MM.1S (cell line): ENCODE measurements around the gene MAN1C1.

Source experiments
- DNase-seq: peaks from one replicate; pipeline ENCODE4 v3.0.0-alpha.2; 2015
- H2AFZ ChIP-seq: fragments of 300-600 bp; sonication (generic); 2 replicates; pipeline ENCODE4 v1.6.0; 2016; ENCODE audit warnings: antibody characterized with exemption, low read length
- H3F3A ChIP-seq: fragments of 300-600 bp; sonication (generic); 2 replicates; pipeline ENCODE4 v1.6.1; 2016; ENCODE audit warnings: mild to moderate bottlenecking, antibody characterized with exemption, low read length, moderate library complexity, mixed read lengths; ENCODE audit not compliant: insufficient read depth
- H3K27ac ChIP-seq: fragments of 300-600 bp; sonication (generic); 2 replicates; pipeline ENCODE4 v1.5.1; 2016; ENCODE audit warnings: mild to moderate bottlenecking, low read length
- H3K27me3 ChIP-seq: fragments of 300-600 bp; sonication (generic); replicated peaks from 2 replicates; pipeline ENCODE4 v1.6.0; 2016; ENCODE audit warnings: low read length; ENCODE audit not compliant: insufficient read depth
- H3K36me3 ChIP-seq: fragments of 300-600 bp; sonication (generic); replicated peaks from 2 replicates; pipeline ENCODE4 v1.6.1; 2016; ENCODE audit warnings: mild to moderate bottlenecking, low read length, mixed read lengths; ENCODE audit not compliant: insufficient read depth
- H3K4me1 ChIP-seq: fragments of 300-600 bp; sonication (generic); 2 replicates; pipeline ENCODE4 v1.6.1; 2016; ENCODE audit warnings: low read length, mixed read lengths
- H3K4me2 ChIP-seq: fragments of 300-600 bp; sonication (generic); 2 replicates; pipeline ENCODE4 v1.6.0; 2016; ENCODE audit warnings: low read depth, low read length
- H3K4me3 ChIP-seq: fragments of 300-600 bp; sonication (generic); 2 replicates; pipeline ENCODE4 v1.5.1; 2016; ENCODE audit warnings: low read length, mixed read lengths
- H3K79me2 ChIP-seq: fragments of 300-600 bp; sonication (generic); 2 replicates; pipeline ENCODE4 v1.6.1; 2016; ENCODE audit warnings: mixed run types, low read length, mixed read lengths
- H3K9ac ChIP-seq: fragments of 300-600 bp; sonication (generic); 2 replicates; pipeline ENCODE4 v1.6.1; 2016; ENCODE audit warnings: low read length, mixed read lengths
- H3K9me2 ChIP-seq: fragments of 300-600 bp; sonication (generic); replicated peaks from 2 replicates; pipeline ENCODE4 v1.6.1; 2016; ENCODE audit warnings: mild to moderate bottlenecking, low read length, mixed read lengths; ENCODE audit not compliant: insufficient read depth
- H3K9me3 ChIP-seq: fragments of 300-600 bp; sonication (generic); replicated peaks from 2 replicates; pipeline ENCODE4 v1.6.1; 2016; ENCODE audit warnings: mild to moderate bottlenecking, low read length, mixed read lengths; ENCODE audit not compliant: insufficient read depth
- H4K20me1 ChIP-seq: fragments of 300-600 bp; sonication (generic); 2 replicates; pipeline ENCODE4 v1.6.1; 2016; ENCODE audit warnings: mild to moderate bottlenecking, low read length, moderate library complexity, mixed read lengths; ENCODE audit not compliant: insufficient read depth
- EZH2 ChIP-seq: fragments of 300-600 bp; sonication (generic); optimal IDR thresholded peaks from 2 replicates; pipeline ENCODE3; 2017; ENCODE audit warnings: low read depth, mild to moderate bottlenecking, antibody characterized with exemption, low read length, mixed read lengths
- EZH2phosphoT487 ChIP-seq: fragments of 300-600 bp; sonication (generic); IDR thresholded peaks from 2 replicates; pipeline ENCODE4 v1.6.1; 2018; ENCODE audit warnings: antibody characterized with exemption, low read length
- TF ChIP-seq, protein P1 (sequence below): fragments of 300-600 bp; sonication (generic); IDR thresholded peaks from 2 replicates; pipeline ENCODE4 v1.5.1; 2016; ENCODE audit warnings: antibody characterized with exemption, low read length, mixed read lengths

Gene MAN1C1

DNA sequence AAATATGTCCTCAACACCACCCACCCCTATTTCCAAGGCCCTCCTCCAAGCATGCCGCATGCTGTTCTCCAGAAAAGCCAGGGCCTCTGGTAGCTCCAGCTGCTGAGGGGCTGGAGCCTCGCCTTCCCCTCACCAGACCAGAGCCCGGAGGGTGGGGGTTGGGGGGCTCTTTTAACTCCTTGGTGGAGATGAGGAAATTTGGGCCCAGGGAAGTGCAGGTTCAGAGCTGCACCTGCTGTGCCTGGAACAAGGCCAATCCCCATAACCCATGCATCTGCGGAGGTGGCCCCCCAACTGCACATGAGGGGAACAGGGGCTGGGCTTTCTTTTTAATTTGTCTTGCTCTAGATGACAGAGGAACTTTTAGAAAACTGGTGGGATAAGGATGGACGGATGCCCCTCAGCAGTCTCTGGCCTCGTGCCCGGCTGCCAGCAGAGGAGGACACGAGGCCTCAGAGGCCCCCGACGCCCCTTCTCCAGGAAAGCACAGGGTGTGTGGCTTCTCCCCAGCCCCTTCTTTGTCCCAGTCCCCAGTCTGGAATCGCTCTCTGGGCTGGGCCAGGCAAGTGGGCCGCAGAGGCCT is 182.9 kb downstream of the MAN1C1 start:
- no peak for DNase-seq
- Histone ChIP-seq H3K36me3 (no peaks in the 10 kb centered on the region), H3K79me2 (no peaks in the 10 kb centered on the region), H2AFZ (peak overlapping the region; percentile 85), H3K4me1 (peaks cover 18% of the 10 kb centered on the region), H3F3A (no peaks in the 10 kb centered on the region; the same call in 1 of the 2 replicates), H3K27me3 (no peaks in the 10 kb centered on the region), H3K9me2 (no peaks in the 10 kb centered on the region), H3K9ac (peak overlapping the region; percentile 28; the same call in 1 of the 2 replicates), H3K27ac (no peak overlapping the region), H3K9me3 (no peaks in the 10 kb centered on the region), H4K20me1 (no peaks in the 10 kb centered on the region), H3K4me2 (peak overlapping the region; percentile 80), H3K4me3 (peak overlapping the region; percentile 60)
- TF ChIP-seq EZH2phosphoT487, result no peak
- TF ChIP-seq, protein P1, sequence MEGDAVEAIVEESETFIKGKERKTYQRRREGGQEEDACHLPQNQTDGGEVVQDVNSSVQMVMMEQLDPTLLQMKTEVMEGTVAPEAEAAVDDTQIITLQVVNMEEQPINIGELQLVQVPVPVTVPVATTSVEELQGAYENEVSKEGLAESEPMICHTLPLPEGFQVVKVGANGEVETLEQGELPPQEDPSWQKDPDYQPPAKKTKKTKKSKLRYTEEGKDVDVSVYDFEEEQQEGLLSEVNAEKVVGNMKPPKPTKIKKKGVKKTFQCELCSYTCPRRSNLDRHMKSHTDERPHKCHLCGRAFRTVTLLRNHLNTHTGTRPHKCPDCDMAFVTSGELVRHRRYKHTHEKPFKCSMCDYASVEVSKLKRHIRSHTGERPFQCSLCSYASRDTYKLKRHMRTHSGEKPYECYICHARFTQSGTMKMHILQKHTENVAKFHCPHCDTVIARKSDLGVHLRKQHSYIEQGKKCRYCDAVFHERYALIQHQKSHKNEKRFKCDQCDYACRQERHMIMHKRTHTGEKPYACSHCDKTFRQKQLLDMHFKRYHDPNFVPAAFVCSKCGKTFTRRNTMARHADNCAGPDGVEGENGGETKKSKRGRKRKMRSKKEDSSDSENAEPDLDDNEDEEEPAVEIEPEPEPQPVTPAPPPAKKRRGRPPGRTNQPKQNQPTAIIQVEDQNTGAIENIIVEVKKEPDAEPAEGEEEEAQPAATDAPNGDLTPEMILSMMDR, result no peak
- TF ChIP-seq EZH2, result no peak

DNA sequence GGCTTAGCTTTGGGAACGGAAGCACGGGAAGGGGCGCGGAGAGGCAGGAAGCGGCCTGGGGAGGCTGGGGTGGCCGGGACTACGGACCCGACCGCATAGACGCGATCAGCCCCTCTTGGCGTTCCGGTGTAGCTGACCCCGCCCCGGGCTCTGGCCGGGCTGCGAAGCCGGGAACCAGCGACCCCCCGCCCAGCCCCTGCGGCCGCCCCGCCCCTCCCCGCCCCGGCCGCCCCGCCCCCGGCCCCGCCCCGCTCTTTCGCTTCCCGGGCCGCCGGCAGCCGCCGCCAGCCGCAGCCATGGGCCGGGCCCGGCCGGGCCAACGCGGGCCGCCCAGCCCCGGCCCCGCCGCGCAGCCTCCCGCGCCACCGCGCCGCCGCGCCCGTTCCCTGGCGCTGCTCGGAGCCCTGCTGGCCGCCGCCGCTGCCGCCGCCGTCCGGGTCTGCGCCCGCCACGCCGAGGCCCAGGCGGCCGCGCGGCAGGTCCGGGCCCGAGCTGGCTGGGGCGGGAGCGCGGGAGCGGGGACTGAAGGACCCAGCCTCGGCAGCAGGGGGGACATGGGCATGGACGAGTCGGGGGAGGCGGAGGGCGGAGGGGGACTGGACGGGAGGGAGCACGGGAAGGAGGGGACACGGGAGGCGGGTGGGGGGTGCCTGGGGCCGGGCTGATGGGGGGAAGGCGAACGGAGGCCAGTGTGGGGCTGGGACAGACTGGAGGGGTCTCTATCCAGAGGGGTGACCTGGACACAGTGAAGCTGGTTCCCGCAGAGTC is 183.5 kb downstream of the MAN1C1 start, which contains the start of gene SELENON:
TSS of gene SELENON (plus strand) at position 259 of the 768 bp plus-strand sequence. CDS start at position 297, 38 bp downstream.
- peak within 1 kb of the TSS; percentile 90 for H3K4me2 ChIP-seq
- H3K4me3 ChIP-seq, result peak within 1 kb of the TSS; percentile 60
- TF ChIP-seq, protein P1, result no peak
- no peak for TF ChIP-seq EZH2phosphoT487
- TF ChIP-seq EZH2, result no peak
- no peaks in the 10 kb centered on the region for H3K79me2 ChIP-seq
- no peak for DNase-seq
- H4K20me1 ChIP-seq, result no peaks in the 10 kb centered on the region
- peak within 1 kb of the TSS; percentile 45; the same call in 1 of the 2 replicates for H3K9ac ChIP-seq
- H2AFZ ChIP-seq, result peak within 1 kb of the TSS; percentile 85
- H3K27me3 ChIP-seq, result no peaks in the 10 kb centered on the region
- H3K4me1 ChIP-seq, result peaks cover 18% of the 10 kb centered on the region
- no peaks in the 10 kb centered on the region for H3K36me3 ChIP-seq
- no peaks in the 10 kb centered on the region for H3K9me2 ChIP-seq
- H3K27ac ChIP-seq, result no peak within 1 kb of the TSS
- H3F3A ChIP-seq, result no peaks in the 10 kb centered on the region; the same call in 1 of the 2 replicates
- H3K9me3 ChIP-seq, result no peaks in the 10 kb centered on the region

DNA sequence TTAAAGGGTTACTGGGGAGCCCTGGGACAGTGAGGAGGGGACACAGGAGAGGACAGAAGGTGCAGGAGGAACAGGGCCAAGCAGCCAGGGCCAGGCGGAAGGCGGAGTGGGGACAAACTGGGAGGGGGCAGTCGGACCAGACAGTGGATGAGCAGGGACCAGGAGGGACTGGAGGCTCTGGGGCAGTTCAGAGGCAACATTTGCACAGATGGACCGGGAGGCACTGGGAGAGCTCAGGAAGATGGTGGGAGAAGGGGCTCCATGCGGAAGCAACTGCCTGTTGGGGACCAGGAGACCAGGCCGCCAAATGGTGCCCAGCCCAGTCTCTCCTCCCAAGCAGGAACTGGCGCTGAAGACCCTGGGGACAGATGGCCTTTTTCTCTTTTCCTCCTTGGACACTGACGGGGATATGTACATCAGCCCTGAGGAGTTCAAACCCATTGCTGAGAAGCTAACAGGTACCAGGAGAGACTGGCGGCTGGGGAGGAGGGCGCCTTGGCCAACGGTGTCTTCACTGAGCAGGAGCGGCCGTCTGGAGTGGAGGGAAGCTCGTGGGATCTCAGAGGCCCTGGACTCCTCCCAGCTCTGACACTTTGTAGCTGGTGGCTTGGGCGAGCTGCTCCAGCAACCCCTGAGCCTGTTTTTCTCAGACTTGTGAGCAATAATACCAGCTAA is 184.2 kb downstream of the MAN1C1 start:
- Histone ChIP-seq H3K27ac (no peak overlapping the region), H2AFZ (peak overlapping the region; percentile 43; the same call in 1 of the 2 replicates)

More for the DNA sequence above, 184.2 kb downstream of the MAN1C1 start:
- Histone ChIP-seq H3K4me1 (peaks cover 18% of the 10 kb centered on the region), H3K27me3 (no peaks in the 10 kb centered on the region), H4K20me1 (no peaks in the 10 kb centered on the region), H3K9me2 (no peaks in the 10 kb centered on the region), H3K79me2 (no peaks in the 10 kb centered on the region), H3K9ac (peak overlapping the region; percentile 45; the same call in 1 of the 2 replicates), H3F3A (no peaks in the 10 kb centered on the region; the same call in 1 of the 2 replicates), H3K36me3 (no peaks in the 10 kb centered on the region), H3K4me2 (peak overlapping the region; percentile 90; the same call in 1 of the 2 replicates), H3K9me3 (no peaks in the 10 kb centered on the region), H3K4me3 (peak overlapping the region; percentile 56)
- TF ChIP-seq, protein P1, result no peak
- TF ChIP-seq EZH2, result no peak
- TF ChIP-seq EZH2phosphoT487, result no peak
- DNase-seq, result no peak
